HG03139 (cell line): Measurements from ENCODE around the gene GAR1.
"Not testable (repeated sequence)": the region's sequence is repeated elsewhere in the genome, so short reads cannot be mapped to it uniquely, and the experiment has no call there.

Experiments used
- ATAC-seq: cut with Tn5 transposase; IDR thresholded peaks from one replicate; pipeline ENCODE4 v1.9.1; 2021; ENCODE audit not compliant: unreplicated experiment

GAR1 gene

GRCh38 chr4:109815151-109816081 lies at the start of gene GAR1:
Gene GAR1, plus strand, starts transcription at chr4:109815762. Its CDS starts 403 bp downstream, at chr4:109816165.
- peak; percentile 99 for ATAC-seq

DNA sequence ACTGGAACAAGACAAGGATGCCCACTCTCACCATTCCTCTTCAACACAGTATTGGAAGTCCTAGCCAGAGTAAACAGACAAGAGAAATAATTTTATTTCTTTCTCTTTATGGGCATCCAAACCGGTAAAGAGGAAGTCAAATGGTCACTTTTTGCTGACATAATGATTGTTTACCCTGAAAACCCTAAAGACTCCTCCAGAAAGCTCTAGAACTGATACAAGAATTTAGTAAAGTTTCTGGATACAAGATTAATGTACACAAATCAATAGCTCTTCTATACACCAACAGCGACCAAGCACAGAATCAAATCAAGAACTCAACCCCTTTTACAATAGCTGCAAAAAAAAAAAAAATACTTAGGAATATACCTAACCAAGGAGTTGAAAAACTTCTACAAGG lies 33.5 kb upstream of the GAR1 start:
- ATAC-seq = not testable (repeated sequence)

DNA sequence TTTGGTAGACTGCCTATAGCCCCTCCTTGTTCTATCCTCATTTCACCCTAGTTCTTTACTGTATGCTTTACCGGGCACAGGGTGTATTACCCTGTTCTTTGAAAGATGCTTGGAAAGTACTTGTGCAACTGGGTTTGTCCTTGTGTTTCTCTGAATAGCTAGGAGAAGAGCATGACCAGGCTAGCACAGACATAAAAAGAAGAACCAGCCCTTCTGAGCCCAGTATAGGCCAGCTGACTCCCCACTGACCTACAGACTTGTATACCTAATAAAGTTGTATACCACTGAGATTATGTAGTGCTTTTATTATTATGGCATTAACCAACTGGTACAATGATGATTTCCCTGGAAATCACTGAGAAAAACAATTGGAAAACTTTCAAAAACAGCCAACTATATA lies 28.7 kb upstream of the GAR1 start:
- no peak for ATAC-seq

- no peak for ATAC-seq
These were observed 27.8 kb upstream of the GAR1 start for GRCh38 chr4:109787807-109788206.

- no peak for ATAC-seq
These were observed 20.5 kb upstream of the GAR1 start for GRCh38 chr4:109795059-109795458.

DNA sequence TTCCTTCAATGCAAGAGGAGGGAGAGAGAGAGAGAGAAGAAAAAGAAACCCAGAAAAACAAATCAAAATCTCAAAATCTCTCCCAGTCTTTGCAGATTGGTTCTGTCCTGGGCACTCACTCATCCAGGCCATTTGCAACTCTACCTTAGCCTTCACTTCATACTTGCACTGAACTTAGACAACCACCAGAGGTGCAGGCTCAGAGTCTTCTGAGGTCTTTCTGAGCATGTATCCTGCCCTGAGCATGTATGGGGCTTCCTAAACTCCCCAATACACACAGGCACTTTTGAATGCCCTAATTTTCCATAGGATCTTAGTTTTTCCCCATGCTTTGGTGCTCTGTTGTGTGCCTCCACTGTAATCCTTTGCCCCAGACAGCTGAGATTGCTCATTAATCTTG lies 16.7 kb upstream of the GAR1 start:
- no peak for ATAC-seq

GRCh38 chr4:109801099-109801789 lies 14.3 kb upstream of the GAR1 start:
- ATAC-seq = no peak

DNA sequence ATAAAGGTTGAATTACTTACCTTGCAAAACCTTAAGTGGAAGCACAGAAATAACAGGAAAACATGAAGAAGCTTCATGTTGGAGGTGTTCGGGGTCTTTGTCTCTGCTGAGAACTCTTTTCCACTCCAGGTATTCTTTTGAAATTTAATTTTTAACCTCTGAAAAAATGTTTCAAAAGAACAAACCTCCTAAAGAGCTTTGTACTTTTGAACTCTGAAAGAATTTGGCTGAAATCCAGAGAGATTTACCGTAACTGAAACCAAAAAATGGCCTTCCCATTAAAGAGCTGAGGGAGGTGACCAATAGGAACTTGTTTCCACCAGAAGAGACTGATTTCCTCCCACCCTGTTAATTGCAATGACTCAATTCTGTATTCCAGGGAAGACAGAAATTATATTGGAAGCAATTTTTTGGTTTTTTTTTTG lies 13.7 kb upstream of the GAR1 start, which contains the start of gene CFI:
CFI (minus strand) TSS at position 105 of the 425 bp plus-strand sequence; CDS start at position 77, 28 bp downstream.
- no peak for ATAC-seq

GRCh38 chr4:109803924-109804571 lies 11.5 kb upstream of the GAR1 start:
- ATAC-seq = no peak

GRCh38 chr4:109809655-109810054 lies 5.9 kb upstream of the GAR1 start:
- ATAC-seq = no peak

- no peak for ATAC-seq
These were observed 4.8 kb upstream of the GAR1 start for GRCh38 chr4:109810552-109811387.

DNA sequence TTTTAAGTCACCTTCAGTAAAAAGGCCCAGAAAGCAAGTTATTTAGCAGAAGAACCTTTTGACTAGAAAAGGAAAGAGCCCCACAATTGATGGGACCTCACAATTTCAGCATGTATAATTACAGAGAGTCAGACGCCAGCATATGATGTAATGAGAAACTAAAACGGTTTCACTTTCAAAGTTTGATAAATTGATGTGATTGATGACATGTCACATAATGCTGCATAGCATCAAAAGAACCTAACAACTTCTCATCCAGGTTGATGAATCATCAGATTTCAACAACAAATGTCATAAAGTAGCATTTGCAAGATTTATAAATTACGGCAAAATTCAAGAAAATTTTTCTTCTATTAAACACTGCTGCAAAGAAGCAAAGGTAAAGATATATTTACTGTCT lies 3.9 kb upstream of the GAR1 start:
- ATAC-seq = no peak

DNA sequence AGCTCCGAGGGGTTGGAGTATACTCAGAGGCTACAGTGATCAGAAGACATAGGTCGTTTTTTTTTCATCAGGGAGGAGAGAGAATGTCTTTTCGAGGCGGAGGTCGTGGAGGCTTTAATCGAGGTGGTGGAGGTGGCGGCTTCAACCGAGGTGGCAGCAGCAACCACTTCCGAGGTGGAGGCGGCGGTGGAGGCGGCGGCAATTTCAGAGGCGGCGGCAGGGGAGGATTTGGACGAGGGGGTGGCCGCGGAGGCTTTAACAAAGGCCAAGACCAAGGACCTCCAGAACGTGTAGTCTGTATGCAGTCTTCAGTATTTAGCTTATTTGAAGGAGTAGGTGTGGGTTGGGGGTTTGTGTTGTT lies 500 bp downstream of the GAR1 start:
- no peak for ATAC-seq

GRCh38 chr4:109816894-109817293 lies 1.3 kb downstream of the GAR1 start:
- no peak for ATAC-seq

GRCh38 chr4:109818268-109818667 lies 2.7 kb downstream of the GAR1 start:
- no peak for ATAC-seq

DNA sequence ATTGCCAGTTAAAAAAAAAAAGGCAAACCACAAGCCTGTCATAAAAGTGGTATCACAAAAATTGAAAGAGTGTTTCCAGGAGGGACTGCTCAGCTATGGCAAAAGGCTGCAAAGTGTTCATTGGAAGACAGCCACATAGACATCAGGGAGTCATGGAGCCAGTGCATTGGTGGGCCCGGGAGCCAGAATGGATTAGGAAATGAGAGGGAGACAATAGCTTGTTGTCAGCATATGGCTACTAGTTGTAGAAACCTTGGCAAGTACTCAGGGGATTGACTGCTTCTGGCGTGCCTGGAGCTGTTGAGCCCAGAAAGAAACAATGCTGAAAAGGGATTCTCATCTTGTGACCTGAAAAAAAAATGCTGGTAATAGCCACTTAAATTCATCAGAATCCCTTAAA lies 5.0 kb downstream of the GAR1 start:
- no peak for ATAC-seq

DNA sequence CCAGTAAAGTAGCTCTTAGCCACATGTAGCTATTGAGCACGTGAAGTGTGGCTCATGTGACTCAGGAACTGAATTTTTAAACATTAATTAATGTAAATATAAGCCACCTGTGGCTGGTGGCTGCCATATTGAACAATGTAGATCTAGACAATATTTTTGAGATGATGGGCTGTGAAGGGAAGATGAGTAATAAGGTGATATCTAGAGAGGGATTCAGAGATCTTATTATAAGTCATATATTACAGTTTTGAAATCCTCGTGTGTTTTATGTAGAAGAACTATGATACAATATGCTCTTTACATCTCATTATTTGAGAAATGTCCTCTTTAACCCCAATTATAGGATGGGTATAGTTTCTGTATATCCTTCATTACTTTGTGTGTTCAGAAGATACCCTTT lies 5.6 kb downstream of the GAR1 start:
- no peak for ATAC-seq

DNA sequence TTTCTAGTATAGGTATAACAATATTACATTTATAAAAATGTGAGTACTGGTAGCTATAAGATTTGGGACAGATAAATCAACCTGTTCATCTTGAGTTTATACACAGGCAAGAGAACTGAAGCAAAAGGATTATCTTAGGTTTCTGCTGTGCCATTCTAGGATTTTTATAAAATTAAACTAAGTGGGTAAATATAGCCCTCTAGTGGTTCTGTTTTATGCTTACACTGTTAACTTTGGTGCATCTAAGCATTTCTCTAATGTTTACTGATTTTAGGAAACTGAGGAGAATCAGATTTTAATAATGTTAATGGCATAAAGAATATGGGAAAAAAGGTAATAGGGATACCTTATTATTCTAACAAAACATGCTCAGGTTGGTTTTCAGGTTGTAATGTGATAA lies 11.2 kb downstream of the GAR1 start:
- ATAC-seq = no peak

- no peak for ATAC-seq
These were observed 12.1 kb downstream of the GAR1 start, which contains the start of gene RRH for GRCh38 chr4:109827672-109828071. Gene RRH, plus strand, starts transcription at chr4:109827972. Its CDS starts 56 bp downstream, at chr4:109828028.

DNA sequence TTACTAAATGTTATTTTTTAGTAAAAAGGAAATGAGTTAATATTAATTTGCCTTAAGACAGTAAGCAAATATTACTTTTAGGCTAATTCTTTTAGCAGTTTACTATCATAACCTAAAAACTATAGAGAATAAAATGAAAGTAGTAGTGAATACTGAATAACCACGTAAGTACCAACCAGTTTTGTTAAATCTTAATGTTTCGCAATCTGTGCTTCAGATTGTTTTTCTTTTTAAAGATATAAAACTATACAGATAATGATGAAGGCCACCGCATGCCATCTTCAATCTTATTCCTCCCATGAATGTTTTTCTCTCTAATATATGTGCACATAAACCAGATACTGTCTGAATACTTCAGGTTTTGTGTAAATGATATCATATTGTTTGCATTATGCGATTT lies 18.2 kb downstream of the GAR1 start:
- ATAC-seq = no peak

DNA sequence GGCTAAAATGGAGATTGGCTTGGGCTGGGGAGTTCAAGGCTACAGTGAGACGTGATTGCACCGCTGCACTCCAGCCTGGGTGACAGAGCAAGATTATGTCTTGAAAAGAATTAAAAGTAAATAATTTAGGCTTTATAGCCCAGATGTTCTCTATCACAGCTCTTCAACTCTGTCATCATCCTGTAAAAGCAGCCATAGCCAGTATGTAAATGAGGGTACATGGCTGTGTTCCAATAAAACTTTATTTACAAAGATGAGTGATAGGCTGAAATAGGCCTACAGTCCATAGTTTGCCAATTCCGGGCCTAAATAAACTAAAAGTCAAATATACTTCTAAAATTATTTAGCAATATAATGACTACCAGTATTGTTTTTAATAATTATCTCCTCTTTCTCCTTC lies 21.4 kb downstream of the GAR1 start:
- ATAC-seq = no peak
